ENCODE measurements around the gene SLC29A3. TPM values are rescaled to one million over a fixed set of nuclear protein-coding genes. Genes with fewer than 3 reads are reported as not detected.

SLC29A3 gene
- total and polyA plus RNA-seq, 5 donors from 2014 or later, result 4.8 to 16.2 (median 11.1) TPM

GRCh38 chr10:71374481-71375233 lies 55.6 kb downstream of the SLC29A3 start:
- Histone ChIP-seq H3K36me3 (ENCODE audit: control insufficient read depth, insufficient read depth, low read length) (no peaks in the 10 kb centered on the region), H3K9me3 (ENCODE audit: control insufficient read depth in 2 of 2, low read length in 2 of 2) (no peaks in the 10 kb centered on the region), H3K4me1 (ENCODE audit: control insufficient read depth, insufficient read depth, low read length, poor library complexity, severe bottlenecking) (peaks cover 9% of the 10 kb centered on the region), H3K4me3 (ENCODE audit: low read depth, low read length) (no peak overlapping the region), H3K27me3 (ENCODE audit: control insufficient read depth, insufficient read depth, low read length) (peaks cover 3% of the 10 kb centered on the region), H3K27ac (ENCODE audit: insufficient read depth, low read length, poor library complexity, severe bottlenecking) (no peak overlapping the region)
- H3K4me1 Mint-ChIP-seq, result peaks cover 5 to 14% (median 6%) of the 10 kb centered on the region in 4 donors
- peaks cover 27% of the 10 kb centered on the region for H3K27me3 Mint-ChIP-seq
- H3K9me3 Mint-ChIP-seq, result no peaks in the 10 kb centered on the region
- H3K4me3 Mint-ChIP-seq, result peak overlapping the region in 1 of 4 donors; percentile 14
- H3K36me3 Mint-ChIP-seq, result no peaks in the 10 kb centered on the region
- ATAC-seq (ENCODE audit: low read depth in 2 of 2) (no peak), DNase-seq (no peak)
- H3K27ac Mint-ChIP-seq, result no peak overlapping the region

GRCh38 chr10:71375952-71376351 lies 56.9 kb downstream of the SLC29A3 start:
- no peak for DNase-seq
- H3K4me1 ChIP-seq (ENCODE audit: control insufficient read depth, insufficient read depth, low read length, poor library complexity, severe bottlenecking), result peaks cover 9% of the 10 kb centered on the region
- peak overlapping the region in 1 of 3 donors; percentile 24 for H3K27ac Mint-ChIP-seq

DNA sequence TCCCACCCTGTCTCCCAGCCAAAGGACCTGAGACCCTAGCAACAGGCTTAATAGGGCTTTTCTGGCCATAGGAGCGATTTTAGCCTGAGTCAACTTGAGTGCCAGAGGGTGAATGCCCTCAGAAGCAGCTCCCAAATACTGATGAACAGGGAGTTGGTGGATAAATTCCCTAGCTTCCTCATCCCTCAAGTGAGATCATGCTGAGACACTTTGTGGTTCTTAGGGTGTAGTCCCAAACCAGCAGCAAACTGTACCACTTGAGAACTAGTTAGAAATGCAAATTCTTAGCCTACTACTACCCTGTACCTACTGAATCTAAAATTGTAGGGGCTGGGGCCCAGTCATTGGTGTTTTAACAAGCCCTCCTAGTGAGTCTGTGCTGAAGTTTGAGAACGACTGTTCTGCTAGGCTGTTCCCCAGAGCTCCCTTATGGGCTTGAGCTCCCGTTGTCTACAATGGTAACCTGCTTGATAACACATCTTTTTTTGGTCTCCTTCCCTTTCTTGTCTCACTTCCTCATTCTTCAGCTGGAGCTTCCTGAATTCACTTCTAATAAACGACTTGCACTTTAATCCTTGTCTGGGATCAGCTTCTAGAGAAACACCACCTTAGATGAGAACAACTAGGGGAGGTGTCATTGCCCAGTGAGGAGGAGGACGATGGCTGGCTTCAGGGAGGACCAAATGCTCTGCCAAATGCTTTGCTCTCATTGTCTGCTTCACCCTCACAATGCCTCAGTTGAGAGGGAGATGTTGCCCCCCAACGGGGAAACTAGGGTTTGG lies 59.5 kb downstream of the SLC29A3 start:
- no peak overlapping the region for H3K27ac Mint-ChIP-seq

More at GRCh38 chr10:71375952-71376351, 56.9 kb downstream of the SLC29A3 start:
- peaks cover 32% of the 10 kb centered on the region for H3K27me3 Mint-ChIP-seq
- H3K36me3 Mint-ChIP-seq, result no peaks in the 10 kb centered on the region
- peaks cover 5 to 14% (median 6%) of the 10 kb centered on the region in 4 donors for H3K4me1 Mint-ChIP-seq
- Histone ChIP-seq H3K4me3 (ENCODE audit: low read depth, low read length) (no peak overlapping the region), H3K27me3 (ENCODE audit: control insufficient read depth, insufficient read depth, low read length) (peaks cover 3% of the 10 kb centered on the region), H3K27ac (ENCODE audit: insufficient read depth, low read length, poor library complexity, severe bottlenecking) (no peak overlapping the region), H3K36me3 (ENCODE audit: control insufficient read depth, insufficient read depth, low read length) (no peaks in the 10 kb centered on the region), H3K9me3 (ENCODE audit: control insufficient read depth in 2 of 2, low read length in 2 of 2) (no peaks in the 10 kb centered on the region)
- peak overlapping the region in 3 of 4 donors; percentile 34 to 79 (median 75) for H3K4me3 Mint-ChIP-seq
- no peaks in the 10 kb centered on the region for H3K9me3 Mint-ChIP-seq
- no peak for ATAC-seq (ENCODE audit: low read depth in 2 of 2)

GRCh38 chr10:71379118-71379766 lies 60.2 kb downstream of the SLC29A3 start:
- Histone ChIP-seq H3K36me3 (ENCODE audit: control insufficient read depth, insufficient read depth, low read length) (no peaks in the 10 kb centered on the region), H3K27ac (ENCODE audit: insufficient read depth, low read length, poor library complexity, severe bottlenecking) (no peak overlapping the region), H3K4me1 (ENCODE audit: control insufficient read depth, insufficient read depth, low read length, poor library complexity, severe bottlenecking) (peaks cover 9% of the 10 kb centered on the region), H3K27me3 (ENCODE audit: control insufficient read depth, insufficient read depth, low read length) (peaks cover 3% of the 10 kb centered on the region), H3K4me3 (ENCODE audit: low read depth, low read length) (no peak overlapping the region), H3K9me3 (ENCODE audit: control insufficient read depth in 2 of 2, low read length in 2 of 2) (no peaks in the 10 kb centered on the region)
- peaks cover 5 to 14% (median 6%) of the 10 kb centered on the region in 4 donors for H3K4me1 Mint-ChIP-seq
- no peak overlapping the region for H3K4me3 Mint-ChIP-seq
- no peaks in the 10 kb centered on the region for H3K9me3 Mint-ChIP-seq
- H3K27me3 Mint-ChIP-seq, result peaks cover 21% of the 10 kb centered on the region
- H3K36me3 Mint-ChIP-seq, result no peaks in the 10 kb centered on the region
- DNase-seq (no peak), ATAC-seq (ENCODE audit: low read depth in 2 of 2) (no peak)
- no peak overlapping the region for H3K27ac Mint-ChIP-seq

More for the DNA sequence above, 59.5 kb downstream of the SLC29A3 start:
- Histone ChIP-seq H3K36me3 (ENCODE audit: control insufficient read depth, insufficient read depth, low read length) (no peaks in the 10 kb centered on the region), H3K27ac (ENCODE audit: insufficient read depth, low read length, poor library complexity, severe bottlenecking) (no peak overlapping the region), H3K4me3 (ENCODE audit: low read depth, low read length) (no peak overlapping the region), H3K9me3 (ENCODE audit: control insufficient read depth in 2 of 2, low read length in 2 of 2) (no peaks in the 10 kb centered on the region), H3K27me3 (ENCODE audit: control insufficient read depth, insufficient read depth, low read length) (peaks cover 3% of the 10 kb centered on the region), H3K4me1 (ENCODE audit: control insufficient read depth, insufficient read depth, low read length, poor library complexity, severe bottlenecking) (peaks cover 9% of the 10 kb centered on the region)
- no peaks in the 10 kb centered on the region for H3K9me3 Mint-ChIP-seq
- H3K36me3 Mint-ChIP-seq, result no peaks in the 10 kb centered on the region
- peak overlapping the region in 3 of 4 donors; percentile 1 to 55 (median 16) for H3K4me3 Mint-ChIP-seq
- H3K27me3 Mint-ChIP-seq, result peaks cover 27% of the 10 kb centered on the region
- ATAC-seq (ENCODE audit: low read depth in 2 of 2) (no peak), DNase-seq (no peak)
- H3K4me1 Mint-ChIP-seq, result peaks cover 5 to 14% (median 6%) of the 10 kb centered on the region in 4 donors

GRCh38 chr10:71380841-71381240 lies 61.8 kb downstream of the SLC29A3 start:
- no peak overlapping the region for H3K4me3 ChIP-seq (ENCODE audit: low read depth, low read length)
- Mint-ChIP-seq H3K36me3 (no peaks in the 10 kb centered on the region), H3K27ac (no peak overlapping the region), H3K27me3 (peaks cover 17% of the 10 kb centered on the region), H3K4me3 (no peak overlapping the region), H3K9me3 (no peaks in the 10 kb centered on the region), H3K4me1 (peaks cover 5 to 14% (median 6%) of the 10 kb centered on the region in 4 donors)
- DNase-seq, result no peak
- H3K27ac ChIP-seq (ENCODE audit: insufficient read depth, low read length, poor library complexity, severe bottlenecking), result no peak overlapping the region
- no peaks in the 10 kb centered on the region for H3K9me3 ChIP-seq (ENCODE audit: control insufficient read depth in 2 of 2, low read length in 2 of 2)
- peaks cover 9% of the 10 kb centered on the region for H3K4me1 ChIP-seq (ENCODE audit: control insufficient read depth, insufficient read depth, low read length, poor library complexity, severe bottlenecking)
- ATAC-seq (ENCODE audit: low read depth in 2 of 2), result no peak
- H3K36me3 ChIP-seq (ENCODE audit: control insufficient read depth, insufficient read depth, low read length), result no peaks in the 10 kb centered on the region
- H3K27me3 ChIP-seq (ENCODE audit: control insufficient read depth, insufficient read depth, low read length), result peaks cover 3% of the 10 kb centered on the region

- Mint-ChIP-seq H3K36me3 (no peaks in the 10 kb centered on the region), H3K4me3 (no peak overlapping the region), H3K27me3 (peaks cover 17% of the 10 kb centered on the region), H3K27ac (no peak overlapping the region), H3K9me3 (no peaks in the 10 kb centered on the region), H3K4me1 (peaks cover 2 to 7% (median 6%) of the 10 kb centered on the region in 4 donors)
- Histone ChIP-seq H3K36me3 (ENCODE audit: control insufficient read depth, insufficient read depth, low read length) (no peaks in the 10 kb centered on the region), H3K27ac (ENCODE audit: insufficient read depth, low read length, poor library complexity, severe bottlenecking) (no peak overlapping the region), H3K9me3 (ENCODE audit: control insufficient read depth in 2 of 2, low read length in 2 of 2) (no peaks in the 10 kb centered on the region), H3K4me3 (ENCODE audit: low read depth, low read length) (no peak overlapping the region), H3K27me3 (ENCODE audit: control insufficient read depth, insufficient read depth, low read length) (peaks cover 5% of the 10 kb centered on the region), H3K4me1 (ENCODE audit: control insufficient read depth, insufficient read depth, low read length, poor library complexity, severe bottlenecking) (peaks cover 9% of the 10 kb centered on the region)
- ATAC-seq (ENCODE audit: low read depth in 2 of 2) (no peak), DNase-seq (no peak)
Measured at GRCh38 chr10:71381611-71382010, 62.6 kb downstream of the SLC29A3 start.

- Mint-ChIP-seq H3K36me3 (no peaks in the 10 kb centered on the region), H3K9me3 (no peaks in the 10 kb centered on the region), H3K4me1 (peaks cover 2 to 6% (median 5%) of the 10 kb centered on the region in 4 donors), H3K27ac (no peak overlapping the region), H3K27me3 (peaks cover 18% of the 10 kb centered on the region), H3K4me3 (no peak overlapping the region)
- ATAC-seq (ENCODE audit: low read depth in 2 of 2) (no peak), DNase-seq (no peak)
- Histone ChIP-seq H3K27me3 (ENCODE audit: control insufficient read depth, insufficient read depth, low read length) (peaks cover 5% of the 10 kb centered on the region), H3K27ac (ENCODE audit: insufficient read depth, low read length, poor library complexity, severe bottlenecking) (no peak overlapping the region), H3K36me3 (ENCODE audit: control insufficient read depth, insufficient read depth, low read length) (no peaks in the 10 kb centered on the region), H3K4me3 (ENCODE audit: low read depth, low read length) (no peak overlapping the region), H3K9me3 (ENCODE audit: control insufficient read depth in 2 of 2, low read length in 2 of 2) (no peaks in the 10 kb centered on the region), H3K4me1 (ENCODE audit: control insufficient read depth, insufficient read depth, low read length, poor library complexity, severe bottlenecking) (peaks cover 6% of the 10 kb centered on the region)
Measured at GRCh38 chr10:71382028-71382427, 63.0 kb downstream of the SLC29A3 start.

All from CD4-positive, CD25-positive, alpha-beta regulatory T cell (primary cell).